ENCODE measurements around the gene STXBP6.

Gene STXBP6

DNA sequence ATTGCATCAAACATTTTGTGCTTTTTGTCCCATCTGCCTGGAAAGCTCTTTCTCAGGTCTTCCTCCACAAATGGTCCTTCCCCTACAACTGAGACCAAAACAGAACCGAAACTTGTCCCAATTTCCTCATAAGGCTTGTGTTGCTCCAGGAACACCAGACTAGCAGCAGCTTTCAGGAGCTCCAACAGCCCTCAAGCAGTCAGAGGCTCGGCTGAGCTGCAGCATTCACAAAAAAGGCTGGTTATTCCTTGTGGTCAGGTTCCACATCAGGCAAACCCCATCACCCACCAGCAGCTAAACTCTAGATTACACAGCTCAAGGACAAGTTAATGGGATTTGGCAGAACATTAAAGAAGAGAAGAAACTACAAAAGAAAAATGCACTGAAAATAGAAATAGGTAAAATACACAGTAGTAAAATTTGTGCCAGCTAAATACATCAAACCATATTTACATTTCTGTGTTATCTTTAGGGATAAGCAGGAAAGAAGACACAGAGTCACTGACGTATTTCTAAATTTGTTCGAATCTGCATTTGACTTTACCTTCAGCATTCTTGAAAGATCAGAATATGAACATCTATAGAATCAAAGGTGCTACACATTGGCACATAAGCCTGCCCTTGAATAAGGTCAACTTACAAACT is 141.2 kb downstream of the STXBP6 start:
- no peak overlapping the region for H3K4me3 ChIP-seq (ENCODE audit: low read depth, low read length)
- TF ChIP-seq, protein P1, sequence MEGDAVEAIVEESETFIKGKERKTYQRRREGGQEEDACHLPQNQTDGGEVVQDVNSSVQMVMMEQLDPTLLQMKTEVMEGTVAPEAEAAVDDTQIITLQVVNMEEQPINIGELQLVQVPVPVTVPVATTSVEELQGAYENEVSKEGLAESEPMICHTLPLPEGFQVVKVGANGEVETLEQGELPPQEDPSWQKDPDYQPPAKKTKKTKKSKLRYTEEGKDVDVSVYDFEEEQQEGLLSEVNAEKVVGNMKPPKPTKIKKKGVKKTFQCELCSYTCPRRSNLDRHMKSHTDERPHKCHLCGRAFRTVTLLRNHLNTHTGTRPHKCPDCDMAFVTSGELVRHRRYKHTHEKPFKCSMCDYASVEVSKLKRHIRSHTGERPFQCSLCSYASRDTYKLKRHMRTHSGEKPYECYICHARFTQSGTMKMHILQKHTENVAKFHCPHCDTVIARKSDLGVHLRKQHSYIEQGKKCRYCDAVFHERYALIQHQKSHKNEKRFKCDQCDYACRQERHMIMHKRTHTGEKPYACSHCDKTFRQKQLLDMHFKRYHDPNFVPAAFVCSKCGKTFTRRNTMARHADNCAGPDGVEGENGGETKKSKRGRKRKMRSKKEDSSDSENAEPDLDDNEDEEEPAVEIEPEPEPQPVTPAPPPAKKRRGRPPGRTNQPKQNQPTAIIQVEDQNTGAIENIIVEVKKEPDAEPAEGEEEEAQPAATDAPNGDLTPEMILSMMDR (IDR thresholded peaks at IDR 0.05; ENCODE audit: borderline replicate concordance, insufficient read depth, low read depth, low read length), result no peak

DNA sequence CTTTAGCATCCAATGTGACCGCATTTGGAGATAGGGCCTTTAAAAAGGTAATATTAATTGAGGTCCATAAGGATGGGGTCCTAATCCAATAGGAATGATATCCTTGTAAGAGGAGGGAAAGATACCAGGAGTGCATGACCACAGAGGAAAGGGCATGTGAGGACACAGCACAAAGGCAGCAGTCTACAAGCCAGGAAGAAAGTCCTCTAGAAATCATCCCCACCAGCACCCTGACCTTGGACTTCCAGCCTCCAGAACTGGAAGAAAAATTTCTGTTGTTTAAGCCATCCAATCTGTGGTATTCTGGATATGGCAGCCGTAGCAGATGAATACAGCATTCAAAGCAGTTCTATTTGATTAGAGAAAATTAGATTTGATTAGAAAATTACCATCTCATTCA is 145.4 kb downstream of the STXBP6 start:
- TF ChIP-seq, protein P1 (IDR thresholded peaks at IDR 0.05; ENCODE audit: borderline replicate concordance, insufficient read depth, low read depth, low read length), result no peak
- no peak overlapping the region for H3K4me3 ChIP-seq (ENCODE audit: low read depth, low read length)

GRCh38 chr14:24903337-24903736 is 146.6 kb downstream of the STXBP6 start:
- TF ChIP-seq, protein P1 (IDR thresholded peaks at IDR 0.05; ENCODE audit: borderline replicate concordance, insufficient read depth, low read depth, low read length), result no peak
- H3K4me3 ChIP-seq (ENCODE audit: low read depth, low read length), result no peak overlapping the region

DNA sequence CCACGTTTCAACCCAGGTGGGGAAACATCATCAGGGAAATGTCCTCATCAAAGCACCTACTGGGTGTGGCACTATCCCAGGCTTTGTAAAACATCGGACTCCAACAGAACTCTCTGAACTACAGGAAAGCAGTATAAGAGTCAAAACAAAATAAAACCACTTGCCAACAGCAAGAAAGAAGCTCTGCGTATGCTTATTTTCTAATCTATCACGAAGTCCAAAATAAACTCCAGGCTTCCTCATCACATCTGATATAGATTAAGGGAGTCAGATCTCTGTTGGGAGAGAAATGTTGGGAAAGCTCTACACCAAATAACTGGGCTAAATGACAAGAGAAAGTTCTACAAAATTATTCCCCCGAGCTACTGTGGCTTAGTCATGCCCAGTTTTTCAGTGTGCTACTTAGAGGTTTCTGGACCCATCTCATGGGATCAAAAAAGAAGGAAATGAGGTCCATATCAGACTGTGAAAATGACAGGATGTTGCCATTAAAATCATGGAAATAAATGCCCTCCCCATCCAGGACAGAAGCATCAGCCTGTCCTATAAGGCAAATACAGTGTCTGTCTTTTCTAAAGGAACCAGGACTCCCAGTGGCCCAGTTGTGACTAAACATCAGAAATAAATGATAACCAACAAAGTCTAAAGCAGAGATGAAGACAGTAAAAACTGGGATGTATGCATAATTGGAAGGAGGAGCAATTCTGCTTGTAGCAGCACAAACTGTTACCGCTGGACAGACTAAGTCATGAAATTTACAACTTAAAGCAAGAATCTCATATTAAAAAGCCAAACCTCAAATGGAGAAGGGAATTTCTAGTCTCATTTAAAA is 149.5 kb downstream of the STXBP6 start:
- TF ChIP-seq, protein P1 (IDR thresholded peaks at IDR 0.05; ENCODE audit: borderline replicate concordance, insufficient read depth, low read depth, low read length), result no peak
- H3K4me3 ChIP-seq (ENCODE audit: low read depth, low read length), result no peak overlapping the region

- TF ChIP-seq, protein P1 (IDR thresholded peaks at IDR 0.05; ENCODE audit: borderline replicate concordance, insufficient read depth, low read depth, low read length), result no peak
- H3K4me3 ChIP-seq (ENCODE audit: low read depth, low read length), result no peak overlapping the region
Measured at GRCh38 chr14:24897793-24898192, 152.2 kb downstream of the STXBP6 start.

DNA sequence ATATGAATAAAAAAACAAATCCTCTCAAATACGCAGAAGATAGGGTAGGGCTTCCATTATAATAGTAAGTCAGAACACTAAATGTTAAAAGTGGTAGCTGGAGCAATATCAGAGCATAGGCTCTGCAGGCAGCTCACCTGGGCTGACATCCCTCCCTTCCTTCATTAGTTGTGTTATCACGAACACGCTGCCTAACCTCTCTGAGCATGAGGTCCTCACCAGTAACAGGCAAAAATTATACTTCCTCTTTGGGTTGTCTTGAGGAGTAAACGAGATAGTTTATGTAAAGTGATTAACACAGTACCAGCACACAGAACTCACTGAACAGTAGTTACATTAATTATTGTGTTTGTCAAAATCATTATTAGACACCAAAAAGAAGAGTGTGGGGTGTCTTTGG is 154.3 kb downstream of the STXBP6 start:
- TF ChIP-seq, protein P1 (IDR thresholded peaks at IDR 0.05; ENCODE audit: borderline replicate concordance, insufficient read depth, low read depth, low read length), result no peak
- no peak overlapping the region for H3K4me3 ChIP-seq (ENCODE audit: low read depth, low read length)

DNA sequence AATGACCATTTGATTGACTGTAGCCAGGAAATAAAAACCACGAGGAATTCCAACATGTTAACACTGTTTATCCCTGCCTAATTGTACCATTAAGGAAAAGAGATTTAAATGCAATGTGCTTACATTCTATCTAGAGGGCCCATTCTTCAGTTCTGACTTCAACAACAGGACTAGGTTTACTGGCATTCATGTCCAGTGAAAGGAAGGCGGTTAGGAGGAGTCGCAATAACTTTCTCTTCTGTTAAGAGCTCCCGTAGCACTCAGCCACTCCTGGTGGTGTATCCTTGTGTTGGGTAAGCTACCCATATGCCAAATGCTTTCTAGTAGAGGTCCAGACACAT is 154.7 kb downstream of the STXBP6 start:
- no peak overlapping the region for H3K4me3 ChIP-seq (ENCODE audit: low read depth, low read length)
- TF ChIP-seq, protein P1 (IDR thresholded peaks at IDR 0.05; ENCODE audit: borderline replicate concordance, insufficient read depth, low read depth, low read length), result no peak

All from GM12875 (cell line).